ENCODE measurements around the gene BICD2. TPM values are rescaled to one million over a fixed set of nuclear protein-coding genes. Genes with fewer than 3 reads are reported as not detected.

Gene BICD2
- total RNA-seq, 1 donor from 2014 or later: 29.1 TPM

DNA sequence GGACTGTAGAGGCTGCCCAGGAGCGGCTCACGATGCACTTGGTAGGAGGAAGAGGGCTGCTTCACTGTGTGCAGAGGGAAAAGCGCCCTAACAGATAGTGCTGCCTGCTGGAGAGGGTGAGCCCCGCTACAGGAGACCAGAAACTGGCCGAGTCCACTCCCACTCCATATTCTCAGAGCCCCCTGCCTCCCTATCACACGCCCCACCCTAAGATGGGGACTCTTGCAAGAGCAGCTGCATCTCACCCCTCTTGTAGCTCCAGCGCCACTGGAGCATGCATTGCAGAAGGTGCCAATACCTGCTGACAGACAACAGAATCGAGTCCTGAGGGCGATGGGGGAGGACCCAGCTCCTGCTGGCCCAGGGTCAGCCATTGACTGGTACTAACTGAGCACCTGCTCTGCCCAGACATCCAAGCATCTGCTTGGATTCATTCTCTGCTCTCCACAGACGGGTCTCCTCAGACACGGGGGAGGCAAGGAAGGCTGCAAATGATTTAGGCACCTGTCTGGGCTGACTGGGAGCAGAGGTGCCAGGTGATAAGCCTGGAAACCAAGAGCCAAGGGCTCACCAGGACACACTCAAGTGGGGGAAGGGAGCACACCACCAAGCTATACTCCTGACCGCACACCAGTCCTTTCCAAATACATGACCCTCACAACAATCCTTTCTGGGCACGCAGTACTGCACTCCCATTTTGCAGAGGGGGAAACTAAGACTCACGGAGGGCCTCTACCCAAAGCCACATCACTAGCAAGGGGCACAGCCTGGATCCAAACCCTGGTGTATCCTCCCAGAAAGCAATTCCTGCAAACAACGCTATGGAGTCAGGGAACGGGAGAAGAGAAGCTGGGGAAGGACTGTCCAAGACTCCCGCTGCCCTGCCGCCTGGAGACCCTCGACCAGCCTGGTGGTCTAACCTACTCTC lies 1.6 kb downstream of the BICD2 start:
- DNase-seq (ENCODE audit: low spot score in 2 of 2): peak in 1 of 2 donors; percentile 30
- Histone ChIP-seq H3K9me3 (no peaks in the 10 kb centered on the region), H3K27me3 (no peaks in the 10 kb centered on the region), H3K27ac (peak overlapping the region; percentile 53 to 75), H3K4me1 (peaks cover 10 to 40% of the 10 kb centered on the region in 2 donors), H3K36me3 (no peaks in the 10 kb centered on the region), H3K4me3 (peak overlapping the region; percentile 95 to 98)
- intact Hi-C loops (cut with DNase I): loop anchor here (5.0 to 10.0 kb wide), 3 partner anchors 372 to 471 kb away; partner anchors contain the start of genes CENPP, IARS1, NINJ1 and NOL8
- no peak for TF ChIP-seq CTCF (IDR thresholded peaks at IDR 0.05)

DNA sequence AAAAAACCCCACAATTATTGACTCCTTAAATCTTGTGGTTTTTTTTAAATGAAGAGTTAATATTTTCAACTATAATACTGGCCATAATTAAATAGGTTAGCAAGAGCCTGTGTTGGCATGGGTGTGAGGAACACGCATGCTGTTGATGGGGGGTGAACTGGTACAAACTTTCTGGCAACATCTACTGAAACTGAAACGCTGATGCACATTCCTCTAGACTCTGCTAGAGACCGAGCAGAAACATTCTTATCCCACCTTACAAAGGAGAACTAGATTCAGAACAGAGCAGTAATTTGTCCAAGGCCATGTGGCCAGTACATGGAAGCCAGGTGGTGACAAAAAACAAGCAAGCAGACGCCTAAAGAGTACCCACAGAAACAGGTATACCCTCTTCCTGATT lies 2.4 kb downstream of the BICD2 start:
- H3K27me3 ChIP-seq: no peaks in the 10 kb centered on the region
- peak in 1 of 2 donors; percentile 37 for DNase-seq (ENCODE audit: low spot score in 2 of 2)
- H3K4me1 ChIP-seq: peaks cover 10 to 40% of the 10 kb centered on the region in 2 donors
- H3K4me3 ChIP-seq: peak overlapping the region in 1 of 2 donors; percentile 95
- no peaks in the 10 kb centered on the region for H3K36me3 ChIP-seq
- no peaks in the 10 kb centered on the region for H3K9me3 ChIP-seq
- intact Hi-C loops (cut with DNase I): loop anchor here (5.0 to 10.0 kb wide), 3 partner anchors 373 to 470 kb away; partner anchors contain the start of genes CENPP, IARS1, NINJ1 and NOL8
- H3K27ac ChIP-seq: peak overlapping the region in 1 of 2 donors; percentile 53
- no peak for TF ChIP-seq CTCF (IDR thresholded peaks at IDR 0.05)

GRCh38 chr9:92761686-92762085 lies 2.9 kb downstream of the BICD2 start:
- TF ChIP-seq CTCF (IDR thresholded peaks at IDR 0.05): no peak
- DNase-seq (ENCODE audit: low spot score in 2 of 2): peak in 1 of 2 donors; percentile 52
- H3K27ac ChIP-seq: no peak overlapping the region
- intact Hi-C loops (cut with DNase I): loop anchor here (5.0 to 10.0 kb wide), 3 partner anchors 373 to 469 kb away; partner anchors contain the start of genes CENPP, IARS1, NINJ1 and NOL8
- peaks cover 10 to 40% of the 10 kb centered on the region in 2 donors for H3K4me1 ChIP-seq
- no peaks in the 10 kb centered on the region for H3K27me3 ChIP-seq
- H3K4me3 ChIP-seq: no peak overlapping the region
- H3K9me3 ChIP-seq: no peaks in the 10 kb centered on the region
- H3K36me3 ChIP-seq: no peaks in the 10 kb centered on the region

GRCh38 chr9:92760494-92760893 lies 4.1 kb downstream of the BICD2 start:
- peaks cover 10 to 35% of the 10 kb centered on the region in 2 donors for H3K4me1 ChIP-seq
- no peaks in the 10 kb centered on the region for H3K36me3 ChIP-seq
- TF ChIP-seq CTCF (IDR thresholded peaks at IDR 0.05): no peak
- DNase-seq (ENCODE audit: low spot score in 2 of 2): no peak
- H3K4me3 ChIP-seq: no peak overlapping the region
- H3K27ac ChIP-seq: peak overlapping the region; percentile 18 to 49
- no peaks in the 10 kb centered on the region for H3K27me3 ChIP-seq
- intact Hi-C loops (cut with DNase I): loop anchor here (5.0 to 10.0 kb wide), 3 partner anchors 374 to 468 kb away; partner anchors contain the start of genes CENPP, IARS1, NINJ1 and NOL8
- no peaks in the 10 kb centered on the region for H3K9me3 ChIP-seq

DNA sequence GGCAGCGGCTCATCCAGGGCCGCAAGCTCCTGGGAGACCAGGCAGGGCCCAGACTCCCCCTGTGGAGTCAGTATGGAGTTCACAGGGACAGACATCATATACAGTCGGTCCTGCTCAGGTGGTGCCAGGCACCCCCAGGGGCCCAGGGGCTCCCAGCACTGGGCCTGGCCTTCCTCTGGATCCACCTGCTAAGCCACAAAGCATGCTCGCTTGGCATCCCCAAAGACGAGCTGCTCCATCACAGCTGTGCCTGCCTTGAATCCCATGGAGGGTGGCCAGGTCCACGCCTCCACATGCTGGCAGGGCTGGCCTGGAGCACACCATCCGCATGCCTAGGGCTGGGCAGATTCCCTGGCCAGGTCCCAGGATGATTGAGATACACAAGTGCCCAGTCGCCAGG lies 4.6 kb downstream of the BICD2 start:
- H3K36me3 ChIP-seq: no peaks in the 10 kb centered on the region
- intact Hi-C loops (cut with DNase I): loop anchor here (5.0 to 10.0 kb wide), 3 partner anchors 375 to 468 kb away; partner anchors contain the start of genes CENPP, IARS1, NINJ1 and NOL8
- H3K4me3 ChIP-seq: no peak overlapping the region
- H3K27me3 ChIP-seq: no peaks in the 10 kb centered on the region
- peak overlapping the region in 1 of 2 donors; percentile 18 for H3K27ac ChIP-seq
- peak in 1 of 2 donors; percentile 81 for DNase-seq (ENCODE audit: low spot score in 2 of 2)
- no peak for TF ChIP-seq CTCF (IDR thresholded peaks at IDR 0.05)
- H3K4me1 ChIP-seq: peaks cover 10 to 35% of the 10 kb centered on the region in 2 donors
- no peaks in the 10 kb centered on the region for H3K9me3 ChIP-seq

Data from ascending aorta (tissue), 2 donors.